GM18498 (cell line): ENCODE results near the gene WRNIP1.
A peak's percentile ranks its signal among the peaks of the same experiment; 100 is the strongest.
"Not testable (repeated sequence)": the region's sequence is repeated elsewhere in the genome, so short reads cannot be mapped to it uniquely, and the experiment has no call there.

Experiments
- ATAC-seq: cut with Tn5 transposase; IDR thresholded peaks from one replicate; pipeline ENCODE4 v1.9.1; 2021; ENCODE audit warnings: mild to moderate bottlenecking, moderate library complexity; ENCODE audit not compliant: unreplicated experiment

Gene WRNIP1

DNA sequence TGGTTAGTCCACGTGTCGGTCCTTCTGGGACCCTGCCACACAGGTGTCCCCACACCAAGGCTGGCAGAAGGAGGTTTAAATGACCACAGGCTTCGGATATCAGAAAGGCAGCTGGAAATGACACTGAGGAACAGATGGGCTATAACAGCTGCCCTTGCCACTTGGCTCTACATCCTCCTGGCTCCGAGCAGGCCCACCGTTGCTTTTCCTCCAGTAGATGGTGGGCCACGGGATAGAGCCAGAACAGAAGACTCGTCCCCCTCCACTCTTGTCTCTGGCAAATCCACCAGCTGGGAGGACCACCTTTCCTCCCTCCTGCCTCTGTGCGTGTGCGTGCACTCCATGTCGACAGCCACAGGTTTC, 17.6 kb downstream of the WRNIP1 start:
- no peak for ATAC-seq

DNA sequence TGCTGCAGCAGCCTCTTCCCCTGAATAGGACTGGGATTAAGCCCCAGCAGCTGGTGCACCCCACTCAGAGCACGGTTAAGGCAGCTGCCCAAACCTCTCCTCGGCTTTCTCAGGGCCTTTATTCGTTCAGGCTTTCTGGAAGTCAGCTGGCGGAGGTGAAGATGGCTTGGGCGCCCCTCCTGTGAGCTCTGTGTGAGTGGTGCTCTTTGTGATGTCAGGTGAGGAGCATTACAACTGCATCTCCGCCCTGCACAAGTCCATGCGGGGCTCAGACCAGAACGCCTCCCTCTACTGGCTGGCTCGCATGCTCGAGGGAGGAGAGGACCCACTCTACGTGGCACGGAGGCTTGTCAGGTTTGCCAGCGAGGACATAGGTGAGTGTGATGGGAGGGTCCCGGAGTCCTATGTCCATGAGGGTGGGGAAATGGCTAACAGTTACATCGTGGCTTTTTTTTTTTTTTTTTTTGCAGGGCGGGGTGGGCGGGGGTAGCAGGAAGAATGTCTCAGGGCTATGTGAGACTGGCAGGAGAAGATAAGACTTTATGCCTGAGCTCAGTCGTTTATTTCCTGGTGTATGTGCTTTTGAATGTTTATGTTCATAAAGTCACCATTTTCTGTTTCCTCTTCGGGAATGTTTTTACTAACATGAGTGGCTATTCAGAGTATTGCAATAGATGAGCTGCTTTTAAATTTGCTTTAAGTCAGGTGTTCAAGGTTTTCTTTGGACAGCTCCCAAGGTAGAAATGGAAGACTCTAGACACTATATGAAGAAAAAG, 18.2 kb downstream of the WRNIP1 start:
- no peak for ATAC-seq

DNA sequence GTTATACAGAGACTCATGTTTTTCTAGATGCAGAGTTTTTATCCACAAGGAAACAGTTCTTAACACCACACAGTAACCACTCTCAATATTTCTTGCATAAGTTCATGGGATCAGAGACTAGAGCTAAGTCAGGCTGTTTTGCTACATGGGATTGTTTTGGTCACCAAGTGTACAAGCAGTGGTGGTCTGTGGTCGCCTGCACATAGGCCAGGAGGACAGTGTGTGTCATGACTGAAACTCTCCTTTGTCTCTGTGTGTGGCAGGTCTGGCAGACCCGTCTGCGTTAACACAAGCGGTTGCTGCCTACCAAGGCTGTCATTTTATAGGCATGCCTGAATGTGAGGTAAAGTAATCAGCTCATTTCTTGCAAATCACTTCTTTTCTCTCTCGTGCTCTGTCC, 18.9 kb downstream of the WRNIP1 start:
- no peak for ATAC-seq

DNA sequence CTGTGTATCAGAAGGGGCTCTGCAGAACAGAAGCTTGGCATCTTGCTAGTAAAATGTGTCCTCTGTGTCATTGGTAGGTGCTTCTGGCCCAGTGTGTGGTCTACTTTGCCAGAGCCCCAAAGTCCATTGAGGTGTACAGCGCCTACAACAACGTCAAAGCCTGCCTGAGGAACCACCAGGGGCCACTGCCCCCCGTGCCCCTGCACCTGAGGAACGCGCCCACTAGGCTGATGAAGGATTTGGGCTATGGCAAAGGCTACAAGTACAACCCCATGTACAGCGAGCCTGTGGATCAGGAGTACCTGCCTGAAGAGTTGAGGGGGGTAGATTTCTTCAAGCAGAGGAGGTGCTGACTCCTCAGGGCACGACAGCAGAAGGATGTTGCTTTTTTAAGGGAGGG, 19.7 kb downstream of the WRNIP1 start:
- no peak for ATAC-seq

DNA sequence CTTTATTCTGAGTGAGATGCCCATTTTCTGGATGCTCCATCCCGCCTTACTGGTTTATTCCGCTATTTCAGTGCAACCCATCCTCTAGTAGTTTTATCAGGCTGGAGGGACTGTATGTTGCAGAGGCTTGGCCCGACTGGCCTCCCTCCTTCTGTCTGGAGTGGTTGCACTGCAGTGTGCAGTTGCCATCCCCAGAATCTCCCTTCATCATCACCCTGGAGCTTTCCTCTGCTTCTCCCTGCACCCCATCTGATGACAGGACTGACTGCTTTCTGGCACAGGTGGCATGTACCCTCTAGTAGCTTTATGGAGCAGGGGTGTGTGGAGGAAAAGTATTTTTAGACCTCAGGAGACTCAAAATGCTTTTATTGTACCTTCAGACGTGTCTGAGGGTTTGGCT, 21.1 kb downstream of the WRNIP1 start:
- ATAC-seq: no peak

DNA sequence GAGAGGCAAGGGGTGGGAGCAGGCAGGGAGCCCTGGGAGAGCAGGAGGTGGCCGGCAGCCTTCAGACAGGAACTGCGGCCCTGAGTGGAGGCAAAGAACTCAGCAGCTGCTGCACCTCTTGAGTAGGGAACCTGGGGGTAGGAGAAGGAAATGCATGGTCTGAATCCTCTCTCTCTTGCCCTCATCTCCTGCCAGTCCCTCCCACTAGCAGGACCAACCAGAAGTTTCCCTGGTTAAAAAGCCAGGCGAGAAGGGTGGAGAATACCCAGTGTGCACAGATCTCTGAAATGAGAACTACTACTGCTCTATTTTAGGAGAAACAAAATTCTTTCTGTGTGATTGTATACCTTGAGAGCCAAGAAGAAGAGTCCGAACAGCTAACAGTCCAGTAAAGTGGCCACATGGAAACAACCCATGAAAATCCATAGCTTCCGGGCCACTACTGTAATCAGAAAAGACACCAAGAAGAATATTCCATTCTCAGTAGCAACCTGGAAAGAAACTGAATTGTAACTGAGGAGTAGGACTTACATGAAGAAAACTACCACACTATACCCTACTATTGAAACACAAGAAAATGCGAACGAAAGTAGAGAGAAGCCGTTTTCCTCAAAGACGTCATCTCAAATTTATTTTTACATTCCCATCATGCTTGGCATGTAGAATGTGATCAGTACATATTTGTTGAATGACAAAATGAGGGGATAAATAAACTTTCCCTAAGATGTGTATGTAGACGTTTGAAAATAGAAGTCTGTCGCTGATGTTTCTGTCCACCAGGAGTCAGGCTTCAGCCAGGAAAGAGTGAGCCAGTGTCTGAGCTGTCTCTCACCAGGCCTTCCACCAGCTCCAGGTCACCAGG, 25.6 kb downstream of the WRNIP1 start:
- peak; percentile 75 for ATAC-seq

DNA sequence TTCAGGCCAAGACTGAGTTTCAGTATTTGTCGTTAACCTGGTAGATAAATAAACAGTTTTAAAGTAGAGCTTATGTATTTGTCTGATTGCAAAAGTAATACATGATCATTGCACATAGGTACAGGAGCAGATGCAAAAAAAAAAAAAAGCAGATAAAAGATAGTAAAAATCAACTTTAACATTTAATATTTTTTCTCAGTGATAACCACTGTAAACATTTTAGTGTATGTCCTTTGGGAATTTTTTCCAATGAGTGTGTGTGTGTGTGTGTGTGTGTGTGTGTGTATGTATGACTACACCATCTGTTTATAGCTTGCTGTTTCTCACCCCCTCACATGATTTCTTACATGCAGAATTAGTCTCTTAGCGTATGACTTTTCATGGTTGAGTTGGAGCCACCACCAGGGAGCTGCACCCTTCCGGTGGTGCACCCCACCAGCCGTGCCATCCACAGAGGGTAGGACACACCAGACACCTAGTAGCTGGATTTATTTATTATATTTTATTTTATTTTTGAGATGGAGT, 26.3 kb downstream of the WRNIP1 start:
- no peak for ATAC-seq

DNA sequence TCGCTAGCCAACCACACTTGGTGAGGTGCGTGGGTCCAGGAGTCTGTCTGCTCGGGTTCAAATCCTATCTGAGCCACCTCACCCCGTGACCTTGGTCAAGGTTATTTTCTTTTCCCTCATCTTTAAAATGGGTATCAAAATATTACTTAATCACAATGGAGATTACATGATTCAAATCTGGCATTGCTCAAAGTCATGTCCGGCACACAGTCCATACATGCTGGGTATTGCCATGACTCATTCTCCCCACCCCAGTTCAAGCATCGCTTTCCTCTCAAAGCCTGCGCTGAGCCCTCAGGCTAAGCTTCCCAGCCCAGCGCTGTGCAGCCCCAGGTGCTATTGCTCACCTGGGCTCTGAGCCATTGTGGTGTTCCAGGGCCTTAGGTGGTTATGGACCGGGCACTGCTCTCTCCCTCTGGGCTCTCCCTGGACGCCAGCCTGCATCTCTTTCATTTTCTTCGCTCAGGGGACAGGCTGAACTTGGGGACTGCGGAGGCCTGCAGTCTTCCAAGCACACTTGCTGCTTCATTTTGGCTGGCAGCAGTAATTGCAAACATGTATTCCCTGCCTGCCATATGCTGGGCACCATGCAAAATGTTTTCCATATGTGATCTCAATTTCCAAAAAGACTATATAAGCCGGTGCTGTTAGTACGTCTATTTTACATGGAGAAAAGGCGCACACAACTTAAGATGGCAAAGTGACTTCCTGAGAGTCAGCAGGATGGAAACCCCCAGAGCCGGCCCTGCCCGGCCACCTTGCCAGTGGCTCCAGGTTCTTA, 27.3 kb downstream of the WRNIP1 start:
- ATAC-seq: no peak

DNA sequence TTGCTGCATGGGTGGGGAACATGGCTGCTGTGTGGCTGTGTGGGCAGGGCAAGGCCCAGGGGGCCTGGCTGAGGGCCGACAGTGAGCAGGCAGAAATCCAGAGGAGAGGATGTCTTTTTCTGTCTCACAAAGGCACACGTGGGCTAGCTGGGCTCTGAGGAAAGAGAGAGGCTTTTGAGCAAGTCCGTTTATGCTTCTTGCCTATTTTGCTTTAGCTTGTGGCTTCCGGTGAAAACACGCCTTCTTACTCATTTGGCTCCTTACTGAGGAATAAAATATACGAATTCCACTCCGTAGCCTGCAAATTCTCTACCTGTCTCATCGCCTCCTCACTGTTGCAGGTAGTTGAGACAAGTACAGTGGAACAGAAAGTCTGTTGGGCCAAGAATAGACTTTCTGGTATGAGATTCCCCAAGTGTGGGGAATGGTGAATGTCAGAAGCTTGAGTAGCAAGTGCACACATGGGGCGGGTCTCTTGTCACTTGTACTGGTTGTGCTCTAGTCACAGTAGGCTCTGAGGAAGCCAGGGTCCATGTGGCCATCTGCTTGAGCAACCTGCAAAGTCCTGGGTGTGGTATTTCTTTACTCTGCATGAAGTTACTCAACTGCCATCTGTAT, 28.4 kb downstream of the WRNIP1 start:
- ATAC-seq: no peak

DNA sequence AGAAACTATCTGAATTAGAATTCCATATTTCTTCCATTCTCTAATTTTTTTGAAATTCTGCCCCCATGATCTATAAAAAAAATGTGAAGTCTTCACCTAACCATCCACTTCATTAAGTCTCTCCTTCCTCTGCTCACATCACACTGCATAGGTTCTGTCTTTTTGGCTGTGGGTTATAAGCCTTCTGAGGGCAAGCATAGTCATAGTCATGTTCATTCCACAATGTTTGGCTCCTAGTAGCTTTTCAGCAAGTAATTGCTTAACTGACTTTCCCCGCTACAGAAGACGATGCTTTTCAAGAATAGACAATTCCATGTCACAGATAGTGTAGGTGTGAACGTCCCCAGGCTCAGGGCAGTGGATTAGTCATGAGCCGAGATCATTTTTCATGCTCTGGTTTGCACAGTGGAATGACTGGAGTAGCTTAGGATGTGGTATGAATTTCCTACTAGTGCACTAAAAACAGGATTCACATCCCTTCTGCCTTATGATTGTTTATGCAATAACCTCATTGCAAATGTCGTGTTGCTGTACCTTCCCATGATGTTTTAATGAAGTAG, 29.1 kb downstream of the WRNIP1 start:
- no peak for ATAC-seq

DNA sequence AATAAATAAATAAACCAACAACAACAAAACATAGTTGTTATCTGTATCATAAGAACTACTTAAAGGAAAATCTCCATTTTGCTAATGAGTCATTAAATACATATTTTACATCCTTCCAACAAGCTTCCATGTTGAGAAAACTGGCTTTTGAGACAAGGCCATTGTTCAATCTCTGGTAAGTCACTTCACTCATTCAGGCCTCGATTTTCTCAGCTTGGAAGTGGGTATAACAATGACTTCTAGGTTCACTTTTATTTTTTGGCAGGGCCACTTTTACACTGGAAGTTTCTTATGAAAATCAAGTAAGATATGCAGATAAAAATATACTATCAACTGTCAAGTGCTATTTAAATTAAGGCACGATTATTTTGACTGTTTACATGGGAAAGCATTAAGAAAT, 30.0 kb downstream of the WRNIP1 start:
- ATAC-seq: no peak

DNA sequence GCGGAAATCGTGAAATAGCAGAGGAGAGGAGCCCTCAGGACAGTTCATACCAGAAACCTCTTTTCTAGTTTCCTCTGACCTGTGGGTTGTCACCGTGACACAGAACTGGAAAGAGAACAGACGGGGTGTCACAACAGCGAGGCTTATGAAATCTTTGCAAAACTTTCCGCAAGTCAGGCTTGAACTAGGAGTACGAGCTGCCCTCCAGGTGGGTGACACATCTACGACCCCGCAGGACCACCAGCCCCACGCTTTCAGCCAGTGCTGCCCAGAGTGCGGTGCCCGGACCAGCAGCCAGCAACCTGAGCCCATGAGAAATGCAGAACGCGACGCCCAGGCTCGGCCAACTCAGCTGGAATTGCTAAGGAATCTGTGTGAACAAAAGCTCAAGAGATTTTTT, 30.8 kb downstream of the WRNIP1 start:
- no peak for ATAC-seq

DNA sequence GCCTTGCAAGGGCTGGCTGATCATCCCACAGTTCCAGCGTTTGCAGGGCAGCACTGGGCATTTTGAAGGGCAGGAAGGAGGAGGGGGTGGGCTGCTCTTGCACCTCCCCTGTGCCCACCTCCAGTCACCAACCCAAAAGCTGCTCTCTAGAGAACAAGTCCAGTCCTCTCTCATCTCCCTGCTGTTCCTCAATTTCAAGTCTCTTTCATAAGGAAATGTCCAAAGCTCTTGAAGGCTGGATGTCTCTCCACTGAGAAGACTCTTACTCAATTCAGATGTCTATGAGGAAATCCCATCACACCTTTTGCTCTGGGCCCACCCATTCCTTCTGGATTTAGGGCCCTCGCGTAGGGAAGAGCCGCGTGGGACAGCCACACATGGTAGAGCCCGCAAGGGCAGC, 31.7 kb downstream of the WRNIP1 start:
- ATAC-seq: no peak

DNA sequence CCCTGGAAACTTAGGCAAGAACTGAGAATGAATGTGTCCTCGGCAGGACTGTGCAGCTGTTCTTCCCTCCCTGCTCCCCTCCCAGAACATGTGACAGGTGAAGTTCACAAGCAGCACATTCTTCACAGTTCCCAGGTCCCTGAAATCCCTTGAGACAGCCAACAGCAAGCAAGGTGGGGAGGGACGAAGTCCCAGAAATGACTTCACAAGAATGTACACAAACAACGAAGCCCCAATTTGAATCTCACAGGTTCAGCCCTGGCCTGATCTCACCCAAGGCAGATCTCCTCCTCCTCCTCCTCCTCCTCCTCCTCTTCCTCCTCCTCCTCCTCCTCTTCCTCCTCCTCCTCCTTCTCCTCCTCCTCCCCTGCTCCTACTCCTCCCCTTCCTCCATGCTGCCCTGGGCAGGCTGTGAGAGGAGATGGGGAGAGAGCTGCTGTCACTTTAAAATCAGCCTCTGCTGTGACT, 32.4 kb downstream of the WRNIP1 start:
- no peak for ATAC-seq

DNA sequence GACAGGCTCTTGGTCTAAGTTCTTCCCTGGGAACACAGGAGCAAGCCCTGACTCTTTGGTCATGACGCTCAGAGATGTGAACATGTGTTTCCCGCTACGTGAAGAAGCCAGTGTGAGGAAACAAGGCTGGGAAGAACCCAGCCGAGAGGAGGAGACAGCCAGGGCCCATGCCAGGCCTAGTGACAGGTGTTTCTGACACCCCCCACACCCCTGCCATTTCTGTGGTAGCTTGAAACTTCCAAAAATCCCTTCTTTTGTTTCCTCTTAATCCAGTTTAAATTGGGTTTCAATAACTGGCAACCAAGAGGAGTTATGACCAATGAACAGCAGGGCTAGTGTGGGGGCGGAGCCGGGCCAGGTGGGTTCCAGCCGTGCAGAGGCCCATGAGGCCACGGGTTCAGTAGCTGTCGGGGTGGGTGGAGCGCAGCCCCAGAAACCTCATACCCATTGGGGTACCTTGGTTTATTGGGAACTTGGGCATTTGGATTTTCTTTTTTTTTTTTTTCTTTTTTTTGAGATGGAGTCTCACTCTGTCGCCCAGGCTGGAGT, 33.5 kb downstream of the WRNIP1 start:
- no peak for ATAC-seq

DNA sequence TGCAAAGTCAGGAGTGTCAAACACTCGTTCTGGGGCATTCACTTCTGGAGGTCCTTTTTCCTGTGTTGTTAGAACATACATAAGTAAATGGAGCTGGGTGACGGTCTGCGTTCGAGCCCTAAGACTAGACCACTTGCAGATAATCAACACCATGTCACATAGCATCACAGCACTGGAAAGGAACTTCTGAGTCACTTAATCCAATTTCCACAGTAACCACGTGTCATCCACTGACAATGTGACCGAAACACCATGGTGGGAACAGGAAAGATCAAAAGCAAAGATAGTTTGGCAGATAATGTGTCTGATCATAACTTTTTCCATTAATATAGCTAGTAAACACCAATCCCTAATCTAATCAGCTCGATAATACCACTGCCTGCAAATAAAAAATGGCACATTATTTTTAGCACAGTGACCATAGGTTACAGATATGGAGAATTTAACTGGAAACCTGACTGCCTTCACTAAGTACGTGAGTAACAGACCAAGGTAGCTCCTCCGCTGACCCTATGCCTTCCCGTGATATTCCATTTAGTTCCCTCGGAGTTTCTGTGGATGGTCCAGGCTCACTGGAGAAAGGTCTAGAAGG, 34.8 kb downstream of the WRNIP1 start:
- ATAC-seq: no peak

DNA sequence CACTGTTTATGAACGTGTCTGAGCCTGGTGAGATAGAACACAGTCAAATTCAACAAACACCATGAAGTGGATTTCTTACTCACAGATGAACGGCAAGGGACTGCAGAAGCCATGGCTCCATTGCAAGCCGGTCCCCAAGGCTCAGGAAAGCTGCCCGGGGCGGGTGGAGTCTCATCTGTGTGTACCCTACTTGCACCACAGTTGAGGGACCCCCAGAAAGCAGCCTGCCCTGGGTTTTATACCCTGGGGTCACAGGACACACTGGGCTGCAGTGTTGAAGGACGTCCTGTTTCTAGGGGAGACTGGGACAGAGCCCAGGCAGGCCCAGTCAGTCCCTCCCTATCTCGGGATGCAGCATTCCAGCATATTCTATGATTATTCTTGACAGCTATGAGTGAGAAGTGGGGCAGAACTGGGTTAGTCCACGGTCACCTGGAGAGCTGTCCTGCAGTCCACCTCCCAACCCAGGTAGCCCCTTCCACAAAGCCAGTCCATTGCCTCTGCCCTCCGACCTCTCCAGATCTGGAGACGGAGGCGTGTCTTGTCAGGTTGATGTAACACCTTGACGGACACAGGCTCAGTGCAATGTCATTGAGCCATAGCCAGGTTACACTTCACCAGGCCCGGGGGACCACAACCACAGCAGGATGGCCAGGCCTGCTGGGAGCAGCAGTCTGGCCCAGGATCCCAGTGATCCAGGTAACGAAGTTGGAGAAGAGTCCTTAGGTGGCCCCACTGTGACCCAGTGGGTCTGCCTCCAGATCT, 35.5 kb downstream of the WRNIP1 start:
- ATAC-seq: no peak

DNA sequence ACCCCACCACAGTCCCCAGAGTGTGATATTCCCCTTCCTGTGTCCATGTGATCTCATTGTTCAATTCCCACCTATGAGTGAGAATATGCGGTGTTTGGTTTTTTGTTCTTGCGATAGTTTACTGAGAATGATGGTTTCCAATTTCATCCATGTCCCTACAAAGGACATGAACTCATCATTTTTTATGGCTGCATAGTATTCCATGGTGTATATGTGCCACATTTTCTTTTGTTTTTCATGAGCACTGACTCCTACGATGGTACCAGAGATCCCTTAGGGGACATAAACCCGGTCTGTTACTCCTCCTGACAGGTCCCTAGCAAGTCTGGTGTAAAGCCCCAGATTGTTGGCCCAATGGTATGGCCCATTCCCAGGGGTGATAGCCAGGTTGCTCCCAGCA, 36.5 kb downstream of the WRNIP1 start:
- not testable (repeated sequence) for ATAC-seq

DNA sequence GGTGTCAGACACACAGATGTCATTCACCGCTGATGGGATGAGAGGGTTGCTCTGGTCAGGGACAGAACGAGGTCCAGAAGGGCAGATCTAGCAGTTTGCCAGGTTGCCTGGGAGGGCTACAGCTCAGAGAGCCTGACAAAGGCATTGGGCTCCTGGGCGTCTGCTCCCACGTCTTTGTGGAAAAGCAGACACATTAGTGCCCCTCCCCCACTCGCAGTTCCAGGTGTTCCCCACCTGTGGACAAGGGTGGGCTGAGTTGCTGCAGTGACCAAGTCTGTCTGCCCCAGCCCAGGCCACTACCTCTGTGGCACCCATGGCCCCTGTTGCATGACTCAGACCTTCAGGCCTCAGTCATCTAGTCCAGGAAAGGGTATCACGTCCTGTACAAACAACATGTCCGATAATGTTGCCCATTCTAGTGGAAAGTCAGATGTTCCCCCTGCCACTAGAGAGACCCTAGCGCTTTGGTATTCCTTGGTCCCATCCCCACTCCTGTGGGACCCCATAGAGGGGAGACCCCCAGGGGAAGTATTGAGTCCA, 37.4 kb downstream of the WRNIP1 start:
- ATAC-seq: no peak
